HUDEP-2 (cell line): ENCODE measurements around the gene CHRNG.
"Not testable (repeated sequence)": the region's sequence is repeated elsewhere in the genome, so short reads cannot be mapped to it uniquely, and the experiment has no call there.

Source experiments
- DNase-seq, 76 experiments: peaks; one replicate each; lab custom pipeline; 2025; ENCODE audit not compliant: unreplicated experiment in 76 of 76; lab: John Stamatoyannopoulos, UW

CHRNG gene

GRCh38 chr2:232542715-232543467 is 3.4 kb downstream of the CHRNG start:
- no peak for DNase-seq

- no peak for DNase-seq
Measured at GRCh38 chr2:232543491-232543890, 4.0 kb downstream of the CHRNG start.

- DNase-seq: no peak
Measured at GRCh38 chr2:232543928-232544631, 4.6 kb downstream of the CHRNG start.

GRCh38 chr2:232544674-232545073 is 5.2 kb downstream of the CHRNG start:
- no peak for DNase-seq

GRCh38 chr2:232545511-232546375 is 6.3 kb downstream of the CHRNG start:
- DNase-seq: peak in 2 of 76 experiments; percentile 7 to 32

GRCh38 chr2:232547991-232548390 is 8.5 kb downstream of the CHRNG start:
- no peak for DNase-seq

- DNase-seq: peak in 4 of 76 experiments; percentile 41 to 63 (median 42)
Measured at GRCh38 chr2:232549655-232550353, 10.3 kb downstream of the CHRNG start.

- peak; percentile 15 to 94 (median 84) for DNase-seq
Measured at GRCh38 chr2:232550354-232551249, 11.1 kb downstream of the CHRNG start, which contains the start of the genes EIF4E2 and TIGD1. Gene EIF4E2, plus strand, starts transcription at chr2:232550689. Its CDS starts 36 bp downstream, at chr2:232550725. Gene TIGD1, minus strand, starts transcription at chr2:232550557. Its CDS starts 675 bp downstream, at chr2:232549882.

- DNase-seq: no peak
Measured at GRCh38 chr2:232551250-232551638, 11.8 kb downstream of the CHRNG start.

- no peak for DNase-seq
Measured at GRCh38 chr2:232551776-232552175, 12.3 kb downstream of the CHRNG start.

- DNase-seq: no peak
Measured at GRCh38 chr2:232556426-232556825, 16.9 kb downstream of the CHRNG start.

- no peak for DNase-seq
Measured at GRCh38 chr2:232562515-232563151, 23.1 kb downstream of the CHRNG start.

- no peak for DNase-seq
Measured at GRCh38 chr2:232563580-232563979, 24.1 kb downstream of the CHRNG start.

- DNase-seq: peak in 7 of 76 experiments; percentile 6 to 56 (median 18)
Measured at GRCh38 chr2:232567721-232568120, 28.2 kb downstream of the CHRNG start.

- DNase-seq: peak in 68 of 76 experiments; percentile 9 to 77 (median 44)
Measured at GRCh38 chr2:232568161-232568560, 28.7 kb downstream of the CHRNG start.

GRCh38 chr2:232569541-232569940 is 30.0 kb downstream of the CHRNG start:
- no peak for DNase-seq

- DNase-seq: not testable (repeated sequence)
Measured at GRCh38 chr2:232570481-232570880, 31.0 kb downstream of the CHRNG start.

- DNase-seq: no peak
Measured at GRCh38 chr2:232571026-232571474, 31.6 kb downstream of the CHRNG start.

- DNase-seq: no peak
Measured at GRCh38 chr2:232573042-232573441, 33.5 kb downstream of the CHRNG start.
